GM12878 (cell line): ENCODE results near the gene NRDE2. TPM values are rescaled to one million over a fixed set of nuclear protein-coding genes. Genes with fewer than 3 reads are reported as not detected.

Experiments used
- ATAC-seq: fragments of 200-7000 bp; cut with Tn5 transposase; 3 replicates; pipeline ENCODE4 v1.9.1; 2020; ENCODE audit warnings: mild to moderate bottlenecking, moderate library complexity
- BruUV-seq: library from RNA; stranded (reverse); fragments of 400-500 nt; replicated peaks from 2 replicates; lab custom pipeline; 2021; lab: Mats Ljungman, UMichigan
- CTCF ChIA-PET: fragments of 300-600 bp; sonication (Branson Sonifier 250); formaldehyde crosslinking; extraction: SDS; loops from one replicate; lab custom pipeline; 2021; ENCODE audit warnings: inconsistent platforms; lab: Yijun Ruan, JAX
- POLR2A ChIA-PET: fragments of 350-600 bp; formaldehyde crosslinking; extraction: SDS; loops from one replicate; lab custom pipeline; 2021; ENCODE audit warnings: inconsistent platforms; lab: Charles Lee
- RAD21 ChIA-PET: fragments of 300-600 bp; sonication (Branson Sonifier 250); formaldehyde crosslinking; loops from one replicate; lab custom pipeline; 2023; ENCODE audit warnings: antibody characterized with exemption; ENCODE audit not compliant: unreplicated experiment; lab: Charles Lee
- SMC1A ChIA-PET: fragments of 300-600 bp; sonication (Branson Sonifier 250); formaldehyde crosslinking; loops from one replicate; lab custom pipeline; 2023; ENCODE audit not compliant: unreplicated experiment, uncharacterized antibody; lab: Charles Lee
- DNase-seq: peaks from one replicate; pipeline ENCODE4 v3.0.0-alpha.2; 2011; ENCODE audit warnings: low read depth, low spot score
- FAIRE-seq: peaks from 3 replicates; lab custom pipeline; 2011; peaks lifted over from hg19 to GRCh38; lab: Jason Lieb, UNC
- H2AFZ ChIP-seq: 2 replicates; pipeline ENCODE4 v1.6.0; 2011; ENCODE audit warnings: low read depth, low read length, control low read depth; ENCODE audit not compliant: control insufficient read depth
- H3K27ac ChIP-seq: 2 replicates; pipeline ENCODE4 v1.5.1; 2011; ENCODE audit warnings: control low read depth; ENCODE audit not compliant: control insufficient read depth, insufficient read depth
- H3K27me3 ChIP-seq, 2 experiments: replicated peaks in 1 of 2; 2 replicates each; pipeline versions ENCODE4 v1.6.0 to v1.6.1; 2011; ENCODE audit warnings: low read length in 1 of 2; ENCODE audit not compliant: control insufficient read depth in 2 of 2, insufficient read depth in 2 of 2
- H3K36me3 ChIP-seq, 2 experiments: 2 replicates each; pipeline ENCODE4 v1.5.1; 2011; ENCODE audit warnings: low read length in 1 of 2; ENCODE audit not compliant: control insufficient read depth in 2 of 2, insufficient read depth in 2 of 2
- H3K4me1 ChIP-seq: 2 replicates; pipeline ENCODE4 v1.6.1; 2011; ENCODE audit warnings: mild to moderate bottlenecking, low read length, moderate library complexity, mixed read lengths; ENCODE audit not compliant: control insufficient read depth, insufficient read depth
- H3K4me2 ChIP-seq: 2 replicates; pipeline ENCODE4 v1.6.0; 2011; ENCODE audit warnings: control low read depth; ENCODE audit not compliant: control insufficient read depth, insufficient read depth
- H3K4me3 ChIP-seq: fragments of 200-600 bp; sonication (generic); 2 replicates; pipeline ENCODE4 v1.5.1; 2016
- H3K79me2 ChIP-seq: 2 replicates; pipeline ENCODE4 v1.6.0; 2011; ENCODE audit warnings: low read length; ENCODE audit not compliant: control insufficient read depth, insufficient read depth
- H3K9ac ChIP-seq: 2 replicates; pipeline ENCODE4 v1.8.0; 2011; ENCODE audit warnings: low read length, control low read depth, mixed read lengths; ENCODE audit not compliant: control insufficient read depth, insufficient read depth
- H3K9me3 ChIP-seq: replicated peaks from 3 replicates; pipeline ENCODE4 v1.5.1; 2011; ENCODE audit warnings: mild to moderate bottlenecking, low read length; ENCODE audit not compliant: control insufficient read depth, insufficient read depth
- H4K20me1 ChIP-seq: 2 replicates; pipeline ENCODE4 v1.6.0; 2011; ENCODE audit not compliant: control insufficient read depth, insufficient read depth
- BMI1 ChIP-seq: fragments of 450-650 bp; IDR thresholded peaks from 2 replicates; pipeline ENCODE4 v1.6.1; 2016; ENCODE audit warnings: mild to moderate bottlenecking, moderate library complexity, borderline replicate concordance
- FOS ChIP-seq: IDR thresholded peaks from 3 replicates; pipeline ENCODE4 v1.6.1; 2011; ENCODE audit warnings: borderline replicate concordance; ENCODE audit not compliant: insufficient read length; ENCODE audit errors: extremely low read depth
- GABPA ChIP-seq: IDR thresholded peaks from 2 replicates; pipeline ENCODE4 v1.6.1; 2014; ENCODE audit warnings: antibody characterized with exemption, low read depth, mild to moderate bottlenecking, inconsistent platforms
- MLLT1 ChIP-seq: fragments of 450-650 bp; IDR thresholded peaks from 2 replicates; pipeline ENCODE4 v1.6.1; 2016; ENCODE audit warnings: mild to moderate bottlenecking
- NFYB ChIP-seq: IDR thresholded peaks from 2 replicates; pipeline ENCODE4 v1.6.1; 2011; ENCODE audit warnings: low read depth, mild to moderate bottlenecking, low read length, improper control_type of control experiment, moderate library complexity; ENCODE audit not compliant: insufficient read depth
- NR2C1 ChIP-seq: fragments of 450-650 bp; IDR thresholded peaks from 2 replicates; pipeline ENCODE4 v1.6.1; 2017; ENCODE audit warnings: antibody characterized with exemption, mild to moderate bottlenecking, moderate library complexity
- RAD21 ChIP-seq: IDR thresholded peaks from 2 replicates; pipeline ENCODE4 v1.6.1; 2011; ENCODE audit warnings: mild to moderate bottlenecking, low read depth, low read length, moderate library complexity; ENCODE audit not compliant: insufficient read depth
- RCOR1 ChIP-seq: conservative IDR thresholded peaks from 2 replicates; pipeline ENCODE4 v1.6.1; 2012; ENCODE audit warnings: low read depth, low read length, improper control_type of control experiment
- TAF1 ChIP-seq: IDR thresholded peaks from 2 replicates; pipeline ENCODE4 v1.6.1; 2011; ENCODE audit warnings: mild to moderate bottlenecking, low read depth, low read length, borderline replicate concordance
- ZNF274 ChIP-seq: IDR thresholded peaks from one replicate; pipeline ENCODE4 v1.8.0; 2011; ENCODE audit not compliant: insufficient read length, insufficient read depth
- WGBS: methylation state at CpG from one replicate; pipeline ENCODE4 v1.1.6; 2016; ENCODE audit warnings: low lambda C conversion rate; ENCODE audit not compliant: insufficient replicate concordance, insufficient coverage; ENCODE audit errors: missing lambda C conversion rate; 5-methylcytosine and 5-hydroxymethylcytosine counted together
- in situ Hi-C: fragments of 300-500 bp; cut with MboI; formaldehyde crosslinking; loops from 9 replicates; pipeline ENCODE4 v1.14.3; 2018; ENCODE audit warnings: mixed read lengths
- intact Hi-C: fragments of 100-400 bp; cut with micrococcal nuclease; formaldehyde crosslinking; loops from one replicate; pipeline ENCODE4 v1.14.2; 2022; ENCODE audit not compliant: unreplicated experiment
- polyA plus RNA-seq, 11 experiments: library from polyadenylated mRNA; depleted of rRNA in 4 of 11; unstranded in 6 of 11; stranded (reverse) in 5 of 11; fragments of >200 nt; fragmentation: Nextera tagmentation in 4 of 11; fragmentation: Illumina TruSeq in 1 of 11; extraction: Ambion mirVana in 4 of 11; extraction: Trizol in 1 of 11; gene quantifications; 1 replicate in 1 of 11; 2 replicates in 10 of 11; pipeline versions ENCODE4 v1.2.1 to v1.2.3, GENCODE V29; 2011 to 2016; ENCODE audit warnings: inconsistent platforms in 2 of 11, missing spikeins in 2 of 11, low read depth in 1 of 11
- total RNA-seq, 4 experiments: library from RNA; depleted of rRNA in 3 of 4; stranded (reverse); fragments of >200 nt in 3 of 4; fragmentation: Illumina TruSeq in 1 of 4; extraction: Trizol in 1 of 4; gene quantifications; 2 replicates each; pipeline versions ENCODE4 v1.2.1 to v1.2.3, GENCODE V29; 2013 to 2021
- TF ChIP-seq, protein P1 (sequence below): IDR thresholded peaks from 2 replicates; pipeline ENCODE4 v1.6.1; 2012; ENCODE audit warnings: low read depth, low read length, improper control_type of control experiment

The NRDE2 gene
- total and polyA plus RNA-seq, 10 of the 15 experiments (the other 5 are each of a cell fraction or from before 2014, with no cell fraction given): 8.3 to 21.0 (median 13.8) TPM

- H3K27me3 ChIP-seq: no peaks in the 10 kb centered on the region
- TF ChIP-seq NFYB (no peak), TAF1 (no peak), GABPA (no peak), ZNF274 (no peak), NR2C1 (no peak), RCOR1 (no peak), MLLT1 (no peak), FOS (no peak), BMI1 (no peak), RAD21 (no peak)
- TF ChIP-seq, protein P1, sequence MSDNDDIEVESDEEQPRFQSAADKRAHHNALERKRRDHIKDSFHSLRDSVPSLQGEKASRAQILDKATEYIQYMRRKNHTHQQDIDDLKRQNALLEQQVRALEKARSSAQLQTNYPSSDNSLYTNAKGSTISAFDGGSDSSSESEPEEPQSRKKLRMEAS: no peak
- FAIRE-seq: no peak
- DNase-seq: no peak
- no peaks in the 10 kb centered on the region for H3K36me3 ChIP-seq
- no peaks in the 10 kb centered on the region for H4K20me1 ChIP-seq
- no TSS peak for BruUV-seq
- WGBS: 15% methylated on average over 4 of the region's 4 CpGs
- SMC1A ChIA-PET: no interaction called here
- no peaks in the 10 kb centered on the region for H3K79me2 ChIP-seq
- H2AFZ ChIP-seq: no peak overlapping the region
- RAD21 ChIA-PET: no interaction called here
- no peaks in the 10 kb centered on the region for H3K9me3 ChIP-seq
- no peak overlapping the region for H3K27ac ChIP-seq
- no peak overlapping the region for H3K4me3 ChIP-seq
- no peaks in the 10 kb centered on the region for H3K4me1 ChIP-seq
- in situ Hi-C loops: no loop called here
- CTCF ChIA-PET: no interaction called here
- intact Hi-C loops: no loop called here
- POLR2A ChIA-PET: no interaction called here
- ATAC-seq: no peak
- no peak overlapping the region for H3K9ac ChIP-seq
- H3K4me2 ChIP-seq: no peak overlapping the region
Measured at GRCh38 chr14:90362558-90362896, 30.8 kb upstream of the NRDE2 start.
